HCT116 (cell line): ENCODE measurements around the gene ZNF320. TPM values are rescaled to one million over a fixed set of nuclear protein-coding genes. Genes with fewer than 3 reads are reported as not detected.

Experiments used
- ATAC-seq: fragments of 200-7000 bp; cut with Tn5 transposase; 2 replicates; pipeline ENCODE4 v1.9.1; 2020; ENCODE audit warnings: mild to moderate bottlenecking, moderate library complexity
- BruUV-seq: library from RNA; stranded (reverse); fragments of 400-500 nt; replicated peaks from 2 replicates; lab custom pipeline; 2021; lab: Mats Ljungman, UMichigan
- CTCF ChIA-PET: fragments of 300-600 bp; sonication (Branson Sonifier 250); formaldehyde crosslinking; loops from one replicate; lab custom pipeline; 2021; ENCODE audit warnings: antibody characterized with exemption; lab: Charles Lee
- POLR2A ChIA-PET: fragments of 300-600, 350-600 bp; sonication (Branson Sonifier 250); formaldehyde crosslinking; loops from one replicate; lab custom pipeline; 2021; ENCODE audit warnings: antibody characterized with exemption; lab: Charles Lee
- RAD21 ChIA-PET, 2 experiments: fragments of 300-600 bp; sonication (Branson Sonifier 250); formaldehyde crosslinking; loops; one replicate each; lab custom pipeline; 2023; ENCODE audit warnings: low total read pairs in 2 of 2; ENCODE audit not compliant: uncharacterized antibody in 2 of 2, unreplicated experiment in 2 of 2, low non-redundant PET in 1 of 2; lab: Charles Lee
- DNase-seq: peaks from one replicate; pipeline ENCODE4 v3.0.0-alpha.2; 2010; ENCODE audit warnings: low read depth, low spot score
- H2AFZ ChIP-seq: fragments of 200-600 bp; shearing (Covaris generic), sonication (generic); 2 replicates; pipeline ENCODE4 v1.6.1; 2017; ENCODE audit warnings: low read depth, mixed run types, mixed read lengths, antibody characterized with exemption, low read length; ENCODE audit not compliant: poor library complexity, severe bottlenecking
- H3K27ac ChIP-seq: 2 replicates; pipeline ENCODE4 v1.5.1; 2012; ENCODE audit warnings: low read depth, low read length
- H3K27me3 ChIP-seq: fragments of 200-600 bp; sonication (generic); 2 replicates; pipeline ENCODE4 v1.6.1; 2016; ENCODE audit warnings: mixed run types, low read length, mixed read lengths; ENCODE audit not compliant: insufficient read depth
- H3K36me3 ChIP-seq, 2 experiments: fragments of 200-500 bp in 1 of 2; fragments of 200-600 bp in 1 of 2; sonication (Bioruptor generic) in 1 of 2; sonication (generic) in 1 of 2; 2 replicates each; pipeline versions ENCODE4 v1.5.1 to v1.6.1; 2014 to 2016; ENCODE audit warnings: low read length in 2 of 2, inconsistent platforms in 1 of 2, mixed read lengths in 1 of 2, mixed run types in 1 of 2; ENCODE audit not compliant: insufficient read depth in 2 of 2, control insufficient read depth in 1 of 2
- H3K4me1 ChIP-seq, 2 experiments: fragments of 200-600 bp in 1 of 2; sonication (generic) in 1 of 2; 2 replicates each; pipeline versions ENCODE4 v1.5.1 to v1.6.1; 2012 to 2017; ENCODE audit warnings: low read length in 2 of 2, inconsistent platforms in 1 of 2, mild to moderate bottlenecking in 1 of 2, mixed read lengths in 1 of 2, mixed run types in 1 of 2, moderate library complexity in 1 of 2; ENCODE audit not compliant: insufficient read depth in 2 of 2, control insufficient read depth in 1 of 2
- H3K4me2 ChIP-seq: fragments of 200-600 bp; sonication (generic); 2 replicates; pipeline ENCODE4 v1.6.1; 2017; ENCODE audit warnings: mixed run types, low read length, mixed read lengths
- H3K4me3 ChIP-seq, 2 experiments: fragments of 200-600 bp in 1 of 2; sonication (generic) in 1 of 2; replicated peaks in 1 of 2; 2 replicates each; pipeline ENCODE4 v1.5.1; 2011 to 2016; ENCODE audit warnings: low read length in 2 of 2, control low read depth in 1 of 2, low read depth in 1 of 2, mild to moderate bottlenecking in 1 of 2, mixed read lengths in 1 of 2, mixed run types in 1 of 2
- H3K79me2 ChIP-seq: fragments of 200-600 bp; sonication (generic); 2 replicates; pipeline ENCODE4 v1.6.1; 2017; ENCODE audit warnings: mild to moderate bottlenecking, mixed run types, low read length, moderate library complexity, mixed read lengths; ENCODE audit not compliant: insufficient read depth
- H3K9ac ChIP-seq: fragments of 200-600 bp; sonication (generic); 2 replicates; pipeline ENCODE4 v1.6.1; 2016; ENCODE audit warnings: low read length, mixed read lengths
- H3K9me2 ChIP-seq: fragments of 200-600 bp; sonication (generic), shearing (Covaris generic); 2 replicates; pipeline ENCODE4 v1.6.1; 2017; ENCODE audit warnings: mixed run types, mild to moderate bottlenecking, moderate library complexity; ENCODE audit not compliant: insufficient read depth
- H3K9me3 ChIP-seq, 2 experiments: fragments of 200-500 bp in 1 of 2; fragments of 200-600 bp in 1 of 2; sonication (Bioruptor generic) in 1 of 2; sonication (generic) in 1 of 2; 2 replicates each; pipeline ENCODE4 v1.6.1; 2014 to 2017; ENCODE audit warnings: low read length in 2 of 2, mixed read lengths in 2 of 2, inconsistent platforms in 1 of 2, low read depth in 1 of 2, mild to moderate bottlenecking in 1 of 2, mixed run types in 1 of 2, moderate library complexity in 1 of 2; ENCODE audit not compliant: control insufficient read depth in 1 of 2, insufficient read depth in 1 of 2
- H4K20me1 ChIP-seq: fragments of 200-600 bp; sonication (generic), shearing (Covaris generic); 2 replicates; pipeline ENCODE4 v1.6.1; 2017; ENCODE audit warnings: mixed run types, mild to moderate bottlenecking, moderate library complexity; ENCODE audit not compliant: insufficient read depth
- CBX3 ChIP-seq: IDR thresholded peaks from 2 replicates; pipeline ENCODE4 v1.6.1; 2012; ENCODE audit warnings: low read depth
- EGR1 ChIP-seq: IDR thresholded peaks from 2 replicates; pipeline ENCODE4 v1.6.1; 2012; ENCODE audit warnings: low read depth
- ELF1 ChIP-seq: IDR thresholded peaks from 2 replicates; pipeline ENCODE4 v1.6.1; 2012; ENCODE audit warnings: low read depth, borderline replicate concordance
- EZH2phosphoT487 ChIP-seq: fragments of 200-600 bp; IDR thresholded peaks from 2 replicates; pipeline ENCODE4 v1.6.1; 2018; ENCODE audit warnings: antibody characterized with exemption, borderline replicate concordance
- FOSL1 ChIP-seq: IDR thresholded peaks from 2 replicates; pipeline ENCODE4 v1.6.1; 2012; ENCODE audit warnings: low read depth
- JUND ChIP-seq: IDR thresholded peaks from 2 replicates; pipeline ENCODE4 v1.6.1; 2012
- RAD21 ChIP-seq: IDR thresholded peaks from 2 replicates; pipeline ENCODE4 v1.6.1; 2012; ENCODE audit warnings: low read depth, mild to moderate bottlenecking
- TCF7L2 ChIP-seq: IDR thresholded peaks from 2 replicates; pipeline ENCODE4 v1.7.0; 2011; ENCODE audit warnings: borderline replicate concordance, inconsistent platforms; ENCODE audit not compliant: insufficient read depth, insufficient read length; ENCODE audit errors: extremely low read depth
- YY1 ChIP-seq: IDR thresholded peaks from 2 replicates; pipeline ENCODE4 v1.6.1; 2011; ENCODE audit warnings: low read length, low read depth, moderate library complexity, mild to moderate bottlenecking; ENCODE audit not compliant: insufficient replicate concordance; ENCODE audit errors: extremely low read depth
- ZBTB33 ChIP-seq: IDR thresholded peaks from 2 replicates; pipeline ENCODE4 v1.6.1; 2011; ENCODE audit warnings: mild to moderate bottlenecking, low read length, moderate library complexity; ENCODE audit not compliant: insufficient replicate concordance; ENCODE audit errors: extremely low read depth
- ZFX ChIP-seq: fragments of 450-650 bp; IDR thresholded peaks from 2 replicates; pipeline ENCODE4 v1.6.1; 2017
- ZNF274 ChIP-seq: fragments of 200-500 bp; sonication (Bioruptor generic); IDR thresholded peaks from 2 replicates; pipeline ENCODE4 v1.6.1; 2014; ENCODE audit warnings: mild to moderate bottlenecking, low read depth, low read length, inconsistent platforms
- intact Hi-C: fragments of 100-400 bp; cut with micrococcal nuclease; formaldehyde crosslinking; loops from 2 replicates; pipeline ENCODE4 v1.10.0; 2022
- total RNA-seq: library from RNA; stranded (reverse); gene quantifications from one replicate; pipeline ENCODE4 v1.2.1, GENCODE V29; 2021; ENCODE audit not compliant: unreplicated experiment
- TF ChIP-seq, protein P1 (sequence below): IDR thresholded peaks from 2 replicates; pipeline ENCODE4 v1.6.1; 2012
- TF ChIP-seq, protein P2 (sequence below): IDR thresholded peaks from 2 replicates; pipeline ENCODE4 v1.6.1; 2012
- TF ChIP-seq, protein P3 (sequence below): IDR thresholded peaks from 2 replicates; pipeline ENCODE4 v1.6.1; 2012; ENCODE audit warnings: low read depth

Gene ZNF320
- total RNA-seq, 1 experiment from 2014 or later = 9.2 TPM

DNA sequence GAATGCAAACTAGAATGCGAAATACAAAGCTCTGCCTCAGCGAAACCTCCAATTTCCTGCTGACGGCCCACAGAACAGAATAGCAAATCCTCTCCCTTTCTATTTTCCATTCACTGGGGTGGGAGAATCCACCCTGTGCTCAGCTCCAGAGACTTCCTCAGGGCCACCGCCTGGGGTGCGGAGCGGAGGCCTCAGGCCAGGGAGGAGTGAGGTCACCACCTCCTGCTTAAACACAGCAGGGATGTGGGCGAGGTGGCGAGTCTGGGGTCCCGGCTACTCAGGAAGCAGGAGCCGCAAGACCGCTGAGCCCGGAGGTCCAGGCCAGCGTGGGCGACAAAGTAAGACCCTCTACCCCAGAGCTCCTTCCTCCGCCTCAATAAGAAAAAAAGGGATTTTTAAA is 666 bp upstream of the ZNF320 start (continued):
- TF ChIP-seq ZBTB33 (no peak), ZNF274 (no peak), CBX3 (no peak), FOSL1 (no peak), JUND (no peak), TCF7L2 (no peak), RAD21 (no peak), EZH2phosphoT487 (no peak), ELF1 (no peak)
- TF ChIP-seq, protein P1, sequence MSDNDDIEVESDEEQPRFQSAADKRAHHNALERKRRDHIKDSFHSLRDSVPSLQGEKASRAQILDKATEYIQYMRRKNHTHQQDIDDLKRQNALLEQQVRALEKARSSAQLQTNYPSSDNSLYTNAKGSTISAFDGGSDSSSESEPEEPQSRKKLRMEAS = no peak
- TF ChIP-seq, protein P2, sequence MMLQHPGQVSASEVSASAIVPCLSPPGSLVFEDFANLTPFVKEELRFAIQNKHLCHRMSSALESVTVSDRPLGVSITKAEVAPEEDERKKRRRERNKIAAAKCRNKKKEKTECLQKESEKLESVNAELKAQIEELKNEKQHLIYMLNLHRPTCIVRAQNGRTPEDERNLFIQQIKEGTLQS = no peak

DNA sequence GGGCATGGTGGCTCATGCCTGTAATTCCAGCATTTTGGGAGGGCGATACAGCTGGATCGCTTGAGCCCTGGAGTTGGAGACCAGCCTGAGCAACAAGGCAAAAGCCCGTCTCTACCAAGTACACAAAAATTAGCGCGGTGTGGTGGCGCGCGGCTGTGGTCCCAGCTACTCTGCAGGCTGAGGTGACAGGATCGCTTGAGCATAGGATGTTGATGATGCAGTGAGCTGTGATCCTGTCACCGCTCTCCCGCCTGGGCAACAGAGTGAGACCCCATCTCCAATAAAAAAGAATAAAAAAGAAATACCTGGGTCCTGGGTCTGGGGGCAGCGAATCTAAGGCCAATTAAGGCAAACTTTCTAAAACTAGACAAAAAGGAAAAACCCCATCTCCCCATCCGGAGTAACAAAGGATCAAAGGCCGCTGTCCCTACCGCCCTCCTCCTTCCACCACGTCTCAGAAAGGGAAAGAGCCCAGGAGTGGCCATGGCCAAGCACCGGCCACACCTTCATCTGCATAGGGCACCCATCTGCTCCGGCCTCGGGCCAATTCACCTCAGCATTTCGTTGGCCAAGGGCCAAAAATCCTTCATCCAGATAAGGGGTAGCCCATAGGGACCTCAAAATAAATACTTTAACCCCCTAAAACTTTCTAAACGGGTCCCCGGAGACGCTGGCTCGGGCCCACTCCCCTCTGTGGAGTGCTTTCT is 851 bp downstream of the ZNF320 start:
- DNase-seq (no peak), ATAC-seq (peak; percentile 41)
- Histone ChIP-seq H2AFZ (peak overlapping the region; percentile 56), H3K36me3 (peaks cover 0 to 8% of the 10 kb centered on the region in 2 experiments; a peak in 3 of 4 replicates), H3K9me3 (no peaks in the 10 kb centered on the region; a peak in 1 of 4 replicates), H4K20me1 (no peaks in the 10 kb centered on the region), H3K9ac (peak overlapping the region; percentile 85), H3K9me2 (no peaks in the 10 kb centered on the region), H3K4me1 (peaks cover 0 to 11% of the 10 kb centered on the region in 2 experiments; a peak in 1 of 4 replicates), H3K79me2 (peaks cover 42% of the 10 kb centered on the region), H3K27ac (peak overlapping the region; percentile 94), H3K4me2 (peak overlapping the region; percentile 90), H3K27me3 (no peaks in the 10 kb centered on the region), H3K4me3 (peak overlapping the region; percentile 80 to 88)
- CTCF ChIA-PET = no interaction called here
- RAD21 ChIA-PET = no interaction called here
- TF ChIP-seq FOSL1 = no peak
- TF ChIP-seq, protein P3, sequence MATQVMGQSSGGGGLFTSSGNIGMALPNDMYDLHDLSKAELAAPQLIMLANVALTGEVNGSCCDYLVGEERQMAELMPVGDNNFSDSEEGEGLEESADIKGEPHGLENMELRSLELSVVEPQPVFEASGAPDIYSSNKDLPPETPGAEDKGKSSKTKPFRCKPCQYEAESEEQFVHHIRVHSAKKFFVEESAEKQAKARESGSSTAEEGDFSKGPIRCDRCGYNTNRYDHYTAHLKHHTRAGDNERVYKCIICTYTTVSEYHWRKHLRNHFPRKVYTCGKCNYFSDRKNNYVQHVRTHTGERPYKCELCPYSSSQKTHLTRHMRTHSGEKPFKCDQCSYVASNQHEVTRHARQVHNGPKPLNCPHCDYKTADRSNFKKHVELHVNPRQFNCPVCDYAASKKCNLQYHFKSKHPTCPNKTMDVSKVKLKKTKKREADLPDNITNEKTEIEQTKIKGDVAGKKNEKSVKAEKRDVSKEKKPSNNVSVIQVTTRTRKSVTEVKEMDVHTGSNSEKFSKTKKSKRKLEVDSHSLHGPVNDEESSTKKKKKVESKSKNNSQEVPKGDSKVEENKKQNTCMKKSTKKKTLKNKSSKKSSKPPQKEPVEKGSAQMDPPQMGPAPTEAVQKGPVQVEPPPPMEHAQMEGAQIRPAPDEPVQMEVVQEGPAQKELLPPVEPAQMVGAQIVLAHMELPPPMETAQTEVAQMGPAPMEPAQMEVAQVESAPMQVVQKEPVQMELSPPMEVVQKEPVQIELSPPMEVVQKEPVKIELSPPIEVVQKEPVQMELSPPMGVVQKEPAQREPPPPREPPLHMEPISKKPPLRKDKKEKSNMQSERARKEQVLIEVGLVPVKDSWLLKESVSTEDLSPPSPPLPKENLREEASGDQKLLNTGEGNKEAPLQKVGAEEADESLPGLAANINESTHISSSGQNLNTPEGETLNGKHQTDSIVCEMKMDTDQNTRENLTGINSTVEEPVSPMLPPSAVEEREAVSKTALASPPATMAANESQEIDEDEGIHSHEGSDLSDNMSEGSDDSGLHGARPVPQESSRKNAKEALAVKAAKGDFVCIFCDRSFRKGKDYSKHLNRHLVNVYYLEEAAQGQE = no peak
- TF ChIP-seq ZFX = no peak
- no peak for TF ChIP-seq YY1
- no peak for TF ChIP-seq EGR1
- no TSS peak for BruUV-seq
- POLR2A ChIA-PET = no interaction called here
- intact Hi-C loops = loop anchor here (5.0 kb wide), 1 partner anchor 46 kb away; no protein-coding TSS in a partner anchor
